SK-N-MC (cell line): Measurements from ENCODE around the gene ERF.

Source experiments
- DNase-seq: peaks from one replicate; pipeline ENCODE4 v3.0.0-alpha.2; 2011; ENCODE audit warnings: low read depth, low spot score
- H3K27ac ChIP-seq: fragments of 200-600 bp; sonication (generic); 2 replicates; pipeline ENCODE4 v1.5.1; 2016; ENCODE audit warnings: mixed run types
- H3K36me3 ChIP-seq: fragments of 200-600 bp; sonication (generic); 2 replicates; pipeline ENCODE4 v1.6.1; 2017; ENCODE audit warnings: antibody characterized with exemption, low read length, mixed read lengths; ENCODE audit not compliant: insufficient read depth
- H3K4me3 ChIP-seq: fragments of 200-600 bp; sonication (generic); 2 replicates; pipeline ENCODE4 v1.5.1; 2016
- H3K9ac ChIP-seq: fragments of 200-600 bp; sonication (generic); 2 replicates; pipeline ENCODE4 v1.8.0; 2017; ENCODE audit warnings: mixed run types, mixed read lengths; ENCODE audit not compliant: insufficient read length
- H3K9me3 ChIP-seq: fragments of 200-600 bp; sonication (generic); 2 replicates; pipeline ENCODE4 v1.6.1; 2017; ENCODE audit warnings: low read depth, mild to moderate bottlenecking, antibody characterized with exemption, low read length, moderate library complexity, mixed read lengths
- EZH2 ChIP-seq: fragments of 200-600 bp; sonication (generic); IDR thresholded peaks from one replicate; pipeline ENCODE4 v1.6.1; 2017; ENCODE audit warnings: antibody characterized with exemption
- FOXP2 ChIP-seq: optimal IDR thresholded peaks from 2 replicates; pipeline ENCODE3; 2011; ENCODE audit warnings: mild to moderate bottlenecking, moderate library complexity; ENCODE audit not compliant: insufficient read depth; ENCODE audit errors: extremely low read length, control extremely low read depth
- POLR2AphosphoS5 ChIP-seq: IDR thresholded peaks from 2 replicates; pipeline ENCODE4 v1.6.1; 2012; ENCODE audit warnings: mild to moderate bottlenecking, low read depth, low read length, borderline replicate concordance

Gene ERF

DNA sequence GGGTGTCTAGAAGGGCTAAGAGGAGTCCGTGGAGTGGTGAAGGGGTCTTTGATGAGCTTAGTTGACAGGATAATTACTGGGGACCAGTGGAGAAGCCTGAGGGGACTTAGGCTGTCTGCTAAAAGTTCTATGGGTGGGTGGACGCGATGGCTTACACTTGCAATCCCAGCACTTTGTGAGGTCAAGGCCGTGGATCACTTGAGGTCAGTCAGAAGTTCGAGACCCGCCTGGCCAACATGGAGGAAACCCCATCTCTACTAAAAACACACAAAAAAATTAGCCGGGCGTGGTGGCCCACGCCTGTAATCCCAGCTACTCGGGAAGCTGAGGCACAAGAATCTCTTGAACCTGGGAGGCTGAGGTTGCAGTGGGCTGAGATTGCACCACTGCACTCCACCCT is 9.7 kb downstream of the ERF start:
- TF ChIP-seq POLR2AphosphoS5 = no peak
- no peak for DNase-seq

DNA sequence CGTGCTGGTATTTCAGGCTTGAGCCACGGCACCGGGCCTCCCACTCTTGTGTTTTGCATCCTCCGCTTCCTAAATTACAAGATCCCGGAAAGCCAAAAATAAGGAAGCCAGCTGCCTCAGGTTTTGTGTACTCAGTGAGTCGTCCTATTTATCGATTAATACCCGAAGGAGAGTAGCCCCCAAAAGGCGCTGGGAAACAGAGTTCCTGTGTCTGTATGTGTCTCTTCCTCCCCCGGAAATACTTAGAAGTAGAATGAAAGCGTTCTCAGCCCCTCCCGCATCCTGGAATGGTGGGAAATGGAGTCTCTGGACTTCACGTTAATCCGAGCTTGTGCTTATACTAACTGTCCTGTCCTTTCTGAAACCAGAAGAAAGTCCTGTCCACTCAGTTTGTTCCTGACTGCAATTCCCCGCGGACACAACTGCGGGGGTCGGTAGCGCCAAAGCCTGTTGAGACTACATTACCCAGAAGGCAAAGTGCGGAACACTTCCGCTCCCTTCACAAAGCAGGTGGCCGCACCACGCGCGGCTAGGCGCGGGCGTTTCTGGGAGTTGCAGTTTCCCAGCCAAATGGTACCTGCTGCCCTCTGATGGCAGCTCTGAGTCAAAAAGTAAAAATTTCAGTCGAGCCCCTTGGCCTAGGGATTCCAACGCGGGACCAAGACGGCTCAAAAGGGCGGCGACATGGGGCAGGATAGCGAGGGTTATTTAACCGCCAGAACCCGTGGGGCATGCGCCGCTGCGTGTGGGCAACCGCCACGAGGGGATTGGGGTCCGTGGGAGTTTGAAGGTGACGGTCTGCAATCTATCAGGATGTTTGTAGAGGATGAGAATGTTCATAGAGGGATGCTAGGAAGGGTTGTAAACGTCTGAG is 10.3 kb downstream of the ERF start:
- H3K4me3 ChIP-seq = peak overlapping the region; percentile 89
- peak overlapping the region; percentile 70 for H3K9ac ChIP-seq
- peak; percentile 79 for DNase-seq
- peak overlapping the region; percentile 93 for H3K27ac ChIP-seq
- no peaks in the 10 kb centered on the region for H3K9me3 ChIP-seq
- TF ChIP-seq POLR2AphosphoS5 = peak; percentile 30
- TF ChIP-seq EZH2 = no peak
- TF ChIP-seq FOXP2 = peak; percentile 47
- peaks cover 15% of the 10 kb centered on the region for H3K36me3 ChIP-seq

More for the DNA sequence above, 9.7 kb downstream of the ERF start:
- H3K9ac ChIP-seq = no peak overlapping the region
- H3K9me3 ChIP-seq = no peaks in the 10 kb centered on the region
- peak overlapping the region; percentile 89; the same call in 1 of the 2 replicates for H3K4me3 ChIP-seq
- H3K27ac ChIP-seq = no peak overlapping the region
- peaks cover 15% of the 10 kb centered on the region for H3K36me3 ChIP-seq

DNA sequence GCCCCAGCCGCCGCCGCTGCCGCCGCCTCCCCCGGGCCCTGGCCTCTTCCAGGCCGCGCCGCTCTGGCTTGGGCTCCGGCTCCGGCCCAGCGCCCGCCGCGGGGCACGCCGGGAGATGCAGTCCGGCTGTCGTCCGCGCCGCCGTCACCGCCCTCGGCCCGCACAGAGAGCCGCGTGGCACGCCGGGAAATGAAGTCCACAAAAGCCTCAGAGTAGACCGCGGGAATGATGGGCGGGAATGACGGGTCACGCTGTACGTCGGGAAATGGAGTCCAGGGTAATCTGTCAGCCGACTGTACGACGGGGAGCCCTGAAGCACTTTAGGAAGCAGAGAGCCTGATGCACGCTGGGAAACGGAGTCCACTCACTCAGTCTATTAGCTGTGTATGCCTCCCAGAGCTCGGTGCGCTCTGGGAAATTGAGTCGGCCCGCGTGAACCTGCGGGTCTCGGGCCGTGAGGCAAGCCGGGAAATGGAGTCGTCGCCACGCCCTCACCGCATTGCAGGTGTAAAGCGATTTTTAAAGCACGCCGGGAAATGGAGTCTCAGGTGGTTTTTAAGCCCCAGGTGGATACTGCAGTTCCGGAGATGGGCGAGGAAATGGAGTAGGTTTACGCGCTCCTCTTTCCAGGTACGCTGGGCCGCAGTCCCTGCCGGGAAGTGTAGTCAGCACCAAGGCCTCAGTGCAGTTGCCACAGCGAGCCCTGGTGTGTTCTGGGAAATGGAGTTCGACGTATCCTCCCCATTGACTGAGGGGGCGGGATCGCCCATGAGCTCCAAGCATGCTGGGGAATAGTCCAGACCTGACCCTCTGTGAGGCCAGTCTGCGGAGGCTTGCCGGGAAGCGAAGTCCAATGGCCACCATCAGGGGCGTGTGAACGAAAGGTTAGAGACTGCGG is 12.2 kb downstream of the ERF start, which contains the start of gene GSK3A:
Gene GSK3A (minus strand): TSS at position 91 of the 898 bp plus-strand sequence. CDS start 137 bp downstream, outside the sequence.
- no peak for TF ChIP-seq EZH2
- TF ChIP-seq POLR2AphosphoS5 = peak; percentile 79
- TF ChIP-seq FOXP2 = peak; percentile 12
- Histone ChIP-seq H3K9ac (peak within 1 kb of the TSS; percentile 91), H3K27ac (peak within 1 kb of the TSS; percentile 93), H3K36me3 (peaks cover 15% of the 10 kb centered on the region), H3K9me3 (no peaks in the 10 kb centered on the region), H3K4me3 (peak within 1 kb of the TSS; percentile 89)
- DNase-seq = peak; percentile 98

DNA sequence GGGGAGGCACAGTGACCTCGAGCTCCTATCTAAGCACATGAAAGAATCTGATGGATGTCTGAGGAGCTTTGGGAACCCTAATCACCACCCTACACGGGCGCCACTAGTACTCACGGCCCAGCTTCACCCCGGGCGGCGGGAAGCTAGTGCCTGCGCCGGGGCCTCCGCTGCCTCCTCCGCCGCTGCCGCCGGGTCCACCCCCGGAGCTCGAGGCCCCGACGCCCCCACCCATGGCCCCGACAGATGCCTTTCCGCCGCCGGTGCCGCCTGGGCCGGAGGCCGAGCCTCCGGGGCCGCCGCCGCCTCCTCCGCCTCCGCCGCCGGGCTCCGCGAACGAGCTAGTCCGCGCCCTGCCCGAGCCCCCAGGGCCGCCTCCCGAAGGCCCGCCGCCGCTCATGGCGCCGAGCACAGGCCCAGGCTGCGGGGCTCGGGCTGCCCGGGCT is 12.8 kb downstream of the ERF start:
- H3K36me3 ChIP-seq = peaks cover 15% of the 10 kb centered on the region
- peak overlapping the region; percentile 84 for H3K4me3 ChIP-seq
- peak overlapping the region; percentile 65; the same call in 1 of the 2 replicates for H3K27ac ChIP-seq
- no peak for DNase-seq
- H3K9me3 ChIP-seq = no peaks in the 10 kb centered on the region
- peak overlapping the region; percentile 91 for H3K9ac ChIP-seq
- TF ChIP-seq POLR2AphosphoS5 (no peak), EZH2 (no peak), FOXP2 (no peak)

DNA sequence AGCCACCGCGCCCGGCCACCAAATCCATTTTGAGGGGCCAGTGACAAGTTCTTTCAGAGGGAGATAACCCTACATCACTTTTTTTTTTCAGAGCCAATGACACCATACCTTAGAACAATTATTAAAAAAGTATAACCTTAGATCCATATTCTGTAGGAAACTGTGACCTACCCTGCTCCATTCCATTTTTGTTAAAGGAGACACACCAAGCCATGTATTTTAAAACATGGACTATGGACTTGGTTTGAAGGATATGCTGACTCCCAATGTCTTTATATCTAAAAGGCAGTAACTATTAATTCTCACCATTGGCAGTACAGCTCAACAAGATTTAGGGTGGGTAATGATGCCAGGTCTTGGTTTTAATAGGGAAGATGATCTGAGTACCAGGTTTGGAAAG is 13.6 kb downstream of the ERF start:
- Histone ChIP-seq H3K9me3 (no peaks in the 10 kb centered on the region), H3K27ac (no peak overlapping the region), H3K4me3 (peak overlapping the region; percentile 84), H3K36me3 (peaks cover 22% of the 10 kb centered on the region), H3K9ac (peak overlapping the region; percentile 91)
- no peak for DNase-seq
- TF ChIP-seq FOXP2 = no peak
- no peak for TF ChIP-seq POLR2AphosphoS5
- TF ChIP-seq EZH2 = no peak

DNA sequence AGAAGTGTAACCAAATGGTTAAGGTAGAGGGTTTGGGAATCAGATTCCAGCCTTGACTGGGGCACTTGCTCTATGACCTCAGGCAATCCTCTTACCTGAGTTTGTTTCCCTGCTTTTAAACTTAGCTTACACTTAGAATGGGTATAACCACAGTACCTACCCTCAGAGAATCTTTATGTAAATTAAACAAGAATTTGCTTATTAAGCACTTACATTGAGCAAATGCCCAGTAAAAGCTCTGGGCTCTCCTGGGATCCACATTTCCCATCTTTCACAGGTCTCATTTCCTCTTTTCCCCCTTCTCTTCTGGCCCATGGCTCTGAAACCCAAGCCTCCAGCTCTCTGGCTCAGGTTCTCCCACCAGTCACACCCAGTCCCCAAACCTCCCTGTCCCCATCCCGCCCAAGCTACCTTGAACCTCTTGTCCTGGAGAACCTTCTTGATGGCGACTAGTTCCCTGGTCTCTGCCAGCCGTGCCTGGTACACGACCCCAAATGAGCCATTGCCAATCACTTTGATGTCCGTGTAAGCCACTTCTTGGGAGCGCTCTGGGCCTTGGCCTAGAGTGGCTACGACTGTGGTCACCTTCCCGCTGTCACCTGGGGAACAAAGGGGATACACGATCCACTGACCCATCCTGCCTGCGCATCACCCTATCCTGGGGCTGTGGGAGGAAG is 15.2 kb downstream of the ERF start:
- no peak for DNase-seq
- H3K9me3 ChIP-seq = no peaks in the 10 kb centered on the region
- no peak overlapping the region for H3K27ac ChIP-seq
- no peak overlapping the region for H3K4me3 ChIP-seq
- H3K36me3 ChIP-seq = peaks cover 38% of the 10 kb centered on the region
- no peak overlapping the region for H3K9ac ChIP-seq
- no peak for TF ChIP-seq FOXP2
- TF ChIP-seq POLR2AphosphoS5 = no peak
- TF ChIP-seq EZH2 = no peak

DNA sequence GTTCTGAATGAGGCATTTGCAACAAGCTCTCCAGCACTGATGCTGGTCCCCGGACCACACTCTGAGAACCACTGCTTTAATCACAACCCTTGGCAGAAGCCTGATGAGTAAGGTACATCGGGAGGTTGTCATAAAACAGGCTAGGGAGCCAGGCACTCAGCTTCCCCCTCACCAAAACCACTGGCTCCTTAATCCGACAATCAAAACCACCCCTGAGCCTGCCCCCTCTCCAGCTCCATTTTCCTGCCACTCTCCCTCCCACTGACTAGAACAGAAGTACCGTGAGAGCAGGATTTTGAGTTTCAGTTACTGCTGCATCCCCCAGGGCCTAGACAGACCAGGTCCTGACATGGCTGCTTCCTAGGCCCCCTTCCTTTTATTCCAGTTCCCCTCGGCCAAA is 19.7 kb downstream of the ERF start:
- no peak for TF ChIP-seq FOXP2
- no peak for TF ChIP-seq EZH2
- no peak for TF ChIP-seq POLR2AphosphoS5
- Histone ChIP-seq H3K9ac (no peak overlapping the region), H3K4me3 (no peak overlapping the region), H3K9me3 (no peaks in the 10 kb centered on the region), H3K36me3 (peaks cover 79% of the 10 kb centered on the region), H3K27ac (no peak overlapping the region)
- DNase-seq = no peak

DNA sequence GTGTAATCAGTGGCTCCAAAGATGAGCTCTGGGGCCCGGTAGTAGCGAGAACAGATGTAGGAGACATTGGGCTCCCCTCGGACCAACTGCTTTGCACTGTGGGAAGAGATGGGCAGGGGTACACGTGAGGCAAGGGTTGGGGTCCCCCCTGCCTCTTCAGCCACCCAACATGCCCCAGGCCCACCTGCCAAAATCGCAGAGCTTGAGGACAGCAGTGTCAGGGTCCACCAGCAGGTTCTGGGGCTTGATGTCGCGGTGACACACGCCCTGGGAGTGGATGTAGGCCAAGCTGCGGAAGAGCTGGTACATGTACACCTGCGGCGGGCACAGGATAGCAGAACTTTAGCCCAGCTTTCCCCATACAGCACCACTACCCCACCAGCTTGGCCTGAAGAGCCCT is 20.6 kb downstream of the ERF start:
- Histone ChIP-seq H3K9ac (no peak overlapping the region), H3K9me3 (no peaks in the 10 kb centered on the region), H3K4me3 (no peak overlapping the region), H3K27ac (no peak overlapping the region), H3K36me3 (peaks cover 79% of the 10 kb centered on the region)
- DNase-seq = no peak
- TF ChIP-seq FOXP2 (no peak), EZH2 (no peak), POLR2AphosphoS5 (no peak)
